Trophoblast cell (in vitro differentiated cells and primary cell): ENCODE data around the gene KCTD15.
A peak's percentile ranks its signal among the peaks of the same experiment; 100 is the strongest.

Experiments
- DNase-seq, 2 donors: peaks; one replicate each; pipeline ENCODE4 v3.0.0-alpha.2; 2016
- H2AFZ ChIP-seq: 2 replicates; pipeline ENCODE4 v1.6.1; 2013; ENCODE audit warnings: low read length, moderate library complexity, mild to moderate bottlenecking; ENCODE audit not compliant: insufficient read depth, poor library complexity
- H2AK5ac ChIP-seq: 2 replicates; pipeline ENCODE4 v1.6.1; 2013; ENCODE audit warnings: mild to moderate bottlenecking, low read length
- H2BK120ac ChIP-seq: 2 replicates; pipeline ENCODE4 v1.6.1; 2013; ENCODE audit warnings: low read length, mild to moderate bottlenecking, moderate library complexity; ENCODE audit not compliant: insufficient read depth, poor library complexity
- H2BK12ac ChIP-seq: 2 replicates; pipeline ENCODE4 v1.6.1; 2013; ENCODE audit warnings: mild to moderate bottlenecking, low read length, moderate library complexity
- H2BK5ac ChIP-seq: 2 replicates; pipeline ENCODE4 v1.6.1; 2013; ENCODE audit warnings: low read length, low read depth, moderate library complexity, mild to moderate bottlenecking; ENCODE audit not compliant: poor library complexity
- H3K14ac ChIP-seq: 2 replicates; pipeline ENCODE4 v1.6.1; 2013; ENCODE audit warnings: mild to moderate bottlenecking, low read length
- H3K18ac ChIP-seq: 2 replicates; pipeline ENCODE4 v1.6.1; 2013; ENCODE audit warnings: mild to moderate bottlenecking, low read length
- H3K23ac ChIP-seq: 2 replicates; pipeline ENCODE4 v1.6.1; 2013; ENCODE audit warnings: low read length
- H3K27ac ChIP-seq: 2 replicates; pipeline ENCODE4 v1.5.1; 2013; ENCODE audit warnings: low read depth, mild to moderate bottlenecking, inconsistent platforms, low read length, moderate library complexity
- H3K27me3 ChIP-seq: 2 replicates; pipeline ENCODE4 v1.6.1; 2013; ENCODE audit warnings: inconsistent platforms, mild to moderate bottlenecking, low read length, moderate library complexity; ENCODE audit not compliant: insufficient read depth
- H3K36me3 ChIP-seq, 2 experiments: 1 replicate in 1 of 2; 2 replicates in 1 of 2; pipeline ENCODE4 v1.6.1; 2013; ENCODE audit warnings: low read length in 2 of 2, mild to moderate bottlenecking in 2 of 2, moderate library complexity in 1 of 2; ENCODE audit not compliant: insufficient read depth in 2 of 2, control insufficient read depth in 1 of 2
- H3K4ac ChIP-seq: 2 replicates; pipeline ENCODE4 v1.6.1; 2013; ENCODE audit warnings: low read depth, mild to moderate bottlenecking, low read length, moderate library complexity
- H3K4me1 ChIP-seq, 2 experiments: 1 replicate in 1 of 2; 2 replicates in 1 of 2; pipeline ENCODE4 v1.6.1; 2013; ENCODE audit warnings: low read length in 2 of 2, mild to moderate bottlenecking in 2 of 2, moderate library complexity in 1 of 2; ENCODE audit not compliant: insufficient read depth in 2 of 2, control insufficient read depth in 1 of 2
- H3K4me2 ChIP-seq: 2 replicates; pipeline ENCODE4 v1.6.1; 2013; ENCODE audit warnings: inconsistent platforms, mild to moderate bottlenecking, low read length, moderate library complexity
- H3K4me3 ChIP-seq: 2 replicates; pipeline ENCODE4 v1.5.1; 2013; ENCODE audit warnings: mild to moderate bottlenecking, low read depth, low read length, inconsistent platforms
- H3K79me1 ChIP-seq: one replicate; pipeline ENCODE4 v1.6.1; 2013; ENCODE audit warnings: low read length
- H3K79me2 ChIP-seq: 2 replicates; pipeline ENCODE4 v1.6.1; 2013; ENCODE audit warnings: low read length, mild to moderate bottlenecking; ENCODE audit not compliant: control insufficient read depth, insufficient read depth, poor library complexity
- H3K9ac ChIP-seq: 2 replicates; pipeline ENCODE4 v1.6.1; 2013; ENCODE audit warnings: mild to moderate bottlenecking, low read length
- H3K9me3 ChIP-seq: 2 replicates; pipeline ENCODE4 v1.6.1; 2013; ENCODE audit warnings: low read depth, mild to moderate bottlenecking, control low read depth, inconsistent platforms, low read length; ENCODE audit not compliant: insufficient read depth
- H4K12ac ChIP-seq: 2 replicates; pipeline ENCODE4 v1.6.1; 2013; ENCODE audit warnings: low read depth, mild to moderate bottlenecking, low read length, moderate library complexity
- H4K8ac ChIP-seq: 2 replicates; pipeline ENCODE4 v1.6.1; 2013; ENCODE audit warnings: low read depth, mild to moderate bottlenecking, low read length, moderate library complexity
- H4K91ac ChIP-seq: one replicate; pipeline ENCODE4 v1.6.1; 2013; ENCODE audit warnings: low read depth, mild to moderate bottlenecking, low read length, moderate library complexity
- WGBS: extraction: QIAGEN DNeasy Blood & Tissue Kit; methylation state at CpG from one replicate; pipeline ENCODE4 v1.1.7; 2013; ENCODE audit warnings: missing lambda C conversion rate; ENCODE audit not compliant: insufficient read length, insufficient coverage; ENCODE audit errors: extremely low coverage; 5-methylcytosine and 5-hydroxymethylcytosine counted together

The KCTD15 gene

GRCh38 chr19:33798681-33799111, 2.0 kb downstream of the KCTD15 start:
- H3K4ac ChIP-seq: peak overlapping the region; percentile 60
- WGBS: no CpG with 5 or more reads among the region's 12 CpGs

GRCh38 chr19:33799476-33799875, 2.8 kb downstream of the KCTD15 start:
- no peak overlapping the region for H4K12ac ChIP-seq
- no peak overlapping the region for H3K4me3 ChIP-seq
- H3K14ac ChIP-seq: no peak overlapping the region
- H2BK12ac ChIP-seq: no peak overlapping the region
- no peak overlapping the region for H4K91ac ChIP-seq
- H3K4ac ChIP-seq: no peak overlapping the region
- H2BK120ac ChIP-seq: no peak overlapping the region
- H3K79me2 ChIP-seq: peaks cover 15% of the 10 kb centered on the region
- no peaks in the 10 kb centered on the region for H3K27me3 ChIP-seq
- peaks cover 22% of the 10 kb centered on the region for H3K79me1 ChIP-seq
- peaks cover 33 to 38% of the 10 kb centered on the region in 2 experiments for H3K36me3 ChIP-seq
- H2BK5ac ChIP-seq: no peak overlapping the region
- no peak for DNase-seq
- no peak overlapping the region for H2AFZ ChIP-seq
- peak overlapping the region; percentile 57 for H3K27ac ChIP-seq
- WGBS: no CpG with 5 or more reads among the region's 5 CpGs
- no peak overlapping the region for H3K18ac ChIP-seq
- H2AK5ac ChIP-seq: no peak overlapping the region
- no peak overlapping the region for H3K23ac ChIP-seq
- peaks cover 12 to 17% of the 10 kb centered on the region in 2 experiments for H3K4me1 ChIP-seq
- H3K9ac ChIP-seq: no peak overlapping the region
- peaks cover 2% of the 10 kb centered on the region for H3K9me3 ChIP-seq
- no peak overlapping the region for H4K8ac ChIP-seq
- H3K4me2 ChIP-seq: peak overlapping the region; percentile 67

More at GRCh38 chr19:33798681-33799111, 2.0 kb downstream of the KCTD15 start:
- Histone ChIP-seq H3K27ac (peak overlapping the region; percentile 78), H3K14ac (peak overlapping the region; percentile 68), H3K9me3 (peaks cover 2% of the 10 kb centered on the region), H3K79me1 (peaks cover 22% of the 10 kb centered on the region), H4K91ac (peak overlapping the region; percentile 44), H3K9ac (peak overlapping the region; percentile 16), H2BK120ac (no peak overlapping the region), H4K12ac (no peak overlapping the region), H3K23ac (no peak overlapping the region), H3K4me2 (peak overlapping the region; percentile 67), H2AK5ac (peak overlapping the region; percentile 64), H3K27me3 (no peaks in the 10 kb centered on the region), H3K4me1 (peaks cover 12 to 19% of the 10 kb centered on the region in 2 experiments), H2AFZ (peak overlapping the region; percentile 40), H3K4me3 (peak overlapping the region; percentile 64), H3K18ac (no peak overlapping the region), H3K36me3 (peaks cover 25 to 30% of the 10 kb centered on the region in 2 experiments), H2BK5ac (peak overlapping the region; percentile 8), H3K79me2 (peaks cover 15% of the 10 kb centered on the region), H2BK12ac (no peak overlapping the region), H4K8ac (peak overlapping the region; percentile 4)
- no peak for DNase-seq

- no peak for DNase-seq
- Histone ChIP-seq H3K18ac (no peak overlapping the region), H2BK120ac (no peak overlapping the region), H3K9ac (no peak overlapping the region), H2AFZ (no peak overlapping the region), H3K4me3 (no peak overlapping the region), H3K4me1 (peaks cover 12 to 13% of the 10 kb centered on the region in 2 experiments), H3K27me3 (no peaks in the 10 kb centered on the region), H3K27ac (no peak overlapping the region), H3K4ac (peak overlapping the region; percentile 3), H2BK5ac (no peak overlapping the region), H4K8ac (no peak overlapping the region), H3K79me1 (peaks cover 22% of the 10 kb centered on the region), H4K12ac (no peak overlapping the region), H3K36me3 (peaks cover 39 to 45% of the 10 kb centered on the region in 2 experiments), H3K9me3 (peaks cover 2% of the 10 kb centered on the region), H3K14ac (no peak overlapping the region), H2AK5ac (no peak overlapping the region), H3K4me2 (no peak overlapping the region), H3K79me2 (peaks cover 15% of the 10 kb centered on the region), H2BK12ac (no peak overlapping the region), H3K23ac (no peak overlapping the region), H4K91ac (no peak overlapping the region)
- no CpG with 5 or more reads among the region's 16 CpGs for WGBS
Observed at GRCh38 chr19:33800012-33800680, 3.5 kb downstream of the KCTD15 start.

GRCh38 chr19:33801411-33801810, 4.7 kb downstream of the KCTD15 start:
- Histone ChIP-seq H2AK5ac (no peak overlapping the region), H3K23ac (no peak overlapping the region), H3K9me3 (peaks cover 3% of the 10 kb centered on the region), H3K4me1 (peaks cover 12 to 13% of the 10 kb centered on the region in 2 experiments), H4K8ac (no peak overlapping the region), H2BK120ac (no peak overlapping the region), H2BK12ac (no peak overlapping the region), H3K27me3 (no peaks in the 10 kb centered on the region), H3K36me3 (peaks cover 51 to 57% of the 10 kb centered on the region in 2 experiments), H3K4me3 (no peak overlapping the region), H3K4me2 (no peak overlapping the region), H3K27ac (no peak overlapping the region), H3K18ac (no peak overlapping the region), H3K9ac (no peak overlapping the region), H3K4ac (no peak overlapping the region), H4K91ac (no peak overlapping the region), H3K14ac (no peak overlapping the region), H4K12ac (no peak overlapping the region), H3K79me2 (peaks cover 9% of the 10 kb centered on the region), H2BK5ac (no peak overlapping the region), H3K79me1 (peaks cover 13% of the 10 kb centered on the region), H2AFZ (no peak overlapping the region)
- no peak for DNase-seq
- no CpG with 5 or more reads among the region's 5 CpGs for WGBS
